ENCODE results near the gene IFRD1.

GRCh38 chr7:112503361-112503972, 53.2 kb downstream of the IFRD1 start:
- TF ChIP-seq ZNF747 (tag by site-specific recombination; IDR thresholded peaks at IDR 0.05) (no peak), SETDB1 (IDR thresholded peaks at IDR 0.05; ENCODE audit: insufficient read length, low read length) (no peak), ELK4 (IDR thresholded peaks at IDR 0.05; ENCODE audit: borderline replicate concordance, low read depth, low read length) (no peak), TRIM28 (IDR thresholded peaks at IDR 0.05; ENCODE audit: borderline replicate concordance, low read length) (no peak), ZBTB10 (tag by site-specific recombination; IDR thresholded peaks at IDR 0.05) (no peak), KLF9 (tag by site-specific recombination; IDR thresholded peaks at IDR 0.05; ENCODE audit: low read depth) (no peak)

All from HEK293 (cell line).